Loucy (cell line): ENCODE data around the gene SPTLC1.

Experiments
- EZH2phosphoT487 ChIP-seq: fragments of 200-600 bp; IDR thresholded peaks from 2 replicates; pipeline ENCODE4 v1.6.1; 2018; ENCODE audit warnings: antibody characterized with exemption, mild to moderate bottlenecking, moderate library complexity, borderline replicate concordance
- TF ChIP-seq, protein P1 (sequence below): fragments of 200-600 bp; sonication (generic); conservative IDR thresholded peaks from 2 replicates; pipeline ENCODE4 v1.5.1; 2014; ENCODE audit warnings: mild to moderate bottlenecking, antibody characterized with exemption, low read length

DNA sequence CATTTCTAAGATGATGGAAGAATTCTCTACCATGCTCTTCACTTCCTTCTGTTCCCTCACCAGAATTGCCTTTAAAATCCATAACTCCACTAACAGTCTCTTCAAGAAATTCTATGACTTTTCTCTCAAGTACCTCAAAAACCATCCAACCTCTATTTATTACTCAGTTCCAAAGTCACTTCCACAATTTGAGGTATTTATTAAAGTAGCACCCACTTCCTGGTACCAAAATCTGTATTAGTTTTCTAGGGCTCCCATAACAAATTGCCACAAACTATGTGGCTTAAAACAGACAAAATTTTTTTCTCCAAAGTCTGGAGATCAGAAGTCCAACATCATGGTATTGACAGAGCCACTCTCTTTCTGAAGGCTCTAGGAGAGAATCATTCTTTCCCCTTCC, 4.9 kb upstream of the SPTLC1 start:
- TF ChIP-seq, protein P1, sequence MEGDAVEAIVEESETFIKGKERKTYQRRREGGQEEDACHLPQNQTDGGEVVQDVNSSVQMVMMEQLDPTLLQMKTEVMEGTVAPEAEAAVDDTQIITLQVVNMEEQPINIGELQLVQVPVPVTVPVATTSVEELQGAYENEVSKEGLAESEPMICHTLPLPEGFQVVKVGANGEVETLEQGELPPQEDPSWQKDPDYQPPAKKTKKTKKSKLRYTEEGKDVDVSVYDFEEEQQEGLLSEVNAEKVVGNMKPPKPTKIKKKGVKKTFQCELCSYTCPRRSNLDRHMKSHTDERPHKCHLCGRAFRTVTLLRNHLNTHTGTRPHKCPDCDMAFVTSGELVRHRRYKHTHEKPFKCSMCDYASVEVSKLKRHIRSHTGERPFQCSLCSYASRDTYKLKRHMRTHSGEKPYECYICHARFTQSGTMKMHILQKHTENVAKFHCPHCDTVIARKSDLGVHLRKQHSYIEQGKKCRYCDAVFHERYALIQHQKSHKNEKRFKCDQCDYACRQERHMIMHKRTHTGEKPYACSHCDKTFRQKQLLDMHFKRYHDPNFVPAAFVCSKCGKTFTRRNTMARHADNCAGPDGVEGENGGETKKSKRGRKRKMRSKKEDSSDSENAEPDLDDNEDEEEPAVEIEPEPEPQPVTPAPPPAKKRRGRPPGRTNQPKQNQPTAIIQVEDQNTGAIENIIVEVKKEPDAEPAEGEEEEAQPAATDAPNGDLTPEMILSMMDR, result no peak
- no peak for TF ChIP-seq EZH2phosphoT487
